ENCODE data around the gene PAMR1. TPM values are rescaled to one million over a fixed set of nuclear protein-coding genes. Genes with fewer than 3 reads are reported as not detected.

PAMR1 gene
- total and polyA plus RNA-seq, 10 of the 15 experiments (the other 5 are each of a cell fraction or from before 2014, with no cell fraction given): 0.04 TPM; not detected in 9

DNA sequence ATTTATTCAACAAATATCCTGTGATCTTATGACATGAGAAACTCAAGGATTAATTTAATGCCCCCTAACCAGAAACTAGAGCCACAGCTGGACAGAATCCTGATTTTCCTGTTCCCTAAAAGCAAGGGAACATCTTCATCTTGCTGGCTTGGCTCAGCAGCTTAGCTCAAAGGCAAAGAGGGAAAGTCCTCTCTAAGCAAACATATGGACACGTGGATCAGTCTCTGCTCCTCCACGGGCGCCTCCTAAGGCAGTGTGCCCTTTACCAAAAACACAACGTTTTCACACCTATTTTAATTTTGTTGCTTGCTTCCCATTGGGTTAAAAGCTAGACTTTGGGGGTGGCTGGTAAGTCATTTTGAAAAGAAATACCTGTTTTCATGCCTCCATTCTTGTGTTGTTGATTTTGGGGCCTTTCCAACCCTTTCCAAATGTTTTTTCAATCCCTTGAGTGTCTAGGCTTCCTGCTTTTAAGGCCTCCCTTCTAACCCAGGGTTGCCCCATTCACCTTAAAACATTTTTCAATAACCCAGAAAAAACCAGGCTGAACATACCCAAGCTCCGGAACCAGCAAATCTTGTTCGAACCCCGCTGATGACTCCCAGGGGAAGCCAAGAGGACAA, 121.5 kb downstream of the PAMR1 start:
- ATAC-seq: no peak
- no peaks in the 10 kb centered on the region for H3K36me3 ChIP-seq (ENCODE audit: control insufficient read depth in 2 of 2, insufficient read depth in 2 of 2, low read length in 1 of 2)
- no TSS peak for BruUV-seq (replicated peaks)
- 64% methylated on average over 7 of the region's 7 CpGs for WGBS (ENCODE audit: insufficient coverage, insufficient replicate concordance, low lambda C conversion rate, missing lambda C conversion rate)
- H4K20me1 ChIP-seq (ENCODE audit: control insufficient read depth, insufficient read depth): no peaks in the 10 kb centered on the region
- ChIA-PET POLR2A (interaction anchor here (0.7 kb wide), 1 partner anchor 488 kb away, joined by 3 read pairs; no protein-coding TSS in a partner anchor), CTCF (interaction anchor here (0.5 to 2.9 kb wide), 10 partner anchors 9 to 818 kb away, joined by 3 to 10 read pairs (median 4); partner anchors contain the start of genes APIP and PDHX), RAD21 (ENCODE audit: unreplicated experiment) (interaction anchor here (1.2 to 1.3 kb wide), 2 partner anchors 13 to 98 kb away, joined by 3 read pairs; no protein-coding TSS in a partner anchor), SMC1A (ENCODE audit: uncharacterized antibody, unreplicated experiment) (interaction anchor here (0.9 to 1.7 kb wide), 6 partner anchors 9 to 817 kb away, joined by 3 to 5 read pairs (median 4); no protein-coding TSS in a partner anchor)
- H3K9ac ChIP-seq (ENCODE audit: control insufficient read depth, insufficient read depth, low read length): no peak overlapping the region
- no peak overlapping the region for H3K4me3 ChIP-seq
- H3K27ac ChIP-seq (ENCODE audit: control insufficient read depth, insufficient read depth): no peak overlapping the region
- H3K79me2 ChIP-seq (ENCODE audit: control insufficient read depth, insufficient read depth, low read length): no peaks in the 10 kb centered on the region
- no peaks in the 10 kb centered on the region for H3K9me3 ChIP-seq (replicated peaks; ENCODE audit: control insufficient read depth, insufficient read depth, low read length)
- intact Hi-C loops (cut with micrococcal nuclease; ENCODE audit: unreplicated experiment) (no loop called here), in situ Hi-C loops (cut with MboI) (no loop called here)
- no peak for DNase-seq (ENCODE audit: low read depth, low spot score)
- H2AFZ ChIP-seq (ENCODE audit: control insufficient read depth, low read depth, low read length): no peak overlapping the region
- 0 out of 4 replicates have a peak, but pooled peaks cover 0 to 6% of the 10 kb centered on the region in 2 experiments for H3K27me3 ChIP-seq (replicated peaks in 1 of 2; ENCODE audit: control insufficient read depth in 2 of 2, insufficient read depth in 2 of 2, low read length in 1 of 2)
- no peaks in the 10 kb centered on the region for H3K4me1 ChIP-seq (ENCODE audit: control insufficient read depth, insufficient read depth, low read length)
- no peak for FAIRE-seq
- H3K4me2 ChIP-seq (ENCODE audit: control insufficient read depth, insufficient read depth): no peak overlapping the region
- no peak for TF ChIP-seq SPI1 (IDR thresholded peaks at IDR 0.05; ENCODE audit: borderline replicate concordance, insufficient read depth, low read depth, low read length)
- TF ChIP-seq, protein P1, sequence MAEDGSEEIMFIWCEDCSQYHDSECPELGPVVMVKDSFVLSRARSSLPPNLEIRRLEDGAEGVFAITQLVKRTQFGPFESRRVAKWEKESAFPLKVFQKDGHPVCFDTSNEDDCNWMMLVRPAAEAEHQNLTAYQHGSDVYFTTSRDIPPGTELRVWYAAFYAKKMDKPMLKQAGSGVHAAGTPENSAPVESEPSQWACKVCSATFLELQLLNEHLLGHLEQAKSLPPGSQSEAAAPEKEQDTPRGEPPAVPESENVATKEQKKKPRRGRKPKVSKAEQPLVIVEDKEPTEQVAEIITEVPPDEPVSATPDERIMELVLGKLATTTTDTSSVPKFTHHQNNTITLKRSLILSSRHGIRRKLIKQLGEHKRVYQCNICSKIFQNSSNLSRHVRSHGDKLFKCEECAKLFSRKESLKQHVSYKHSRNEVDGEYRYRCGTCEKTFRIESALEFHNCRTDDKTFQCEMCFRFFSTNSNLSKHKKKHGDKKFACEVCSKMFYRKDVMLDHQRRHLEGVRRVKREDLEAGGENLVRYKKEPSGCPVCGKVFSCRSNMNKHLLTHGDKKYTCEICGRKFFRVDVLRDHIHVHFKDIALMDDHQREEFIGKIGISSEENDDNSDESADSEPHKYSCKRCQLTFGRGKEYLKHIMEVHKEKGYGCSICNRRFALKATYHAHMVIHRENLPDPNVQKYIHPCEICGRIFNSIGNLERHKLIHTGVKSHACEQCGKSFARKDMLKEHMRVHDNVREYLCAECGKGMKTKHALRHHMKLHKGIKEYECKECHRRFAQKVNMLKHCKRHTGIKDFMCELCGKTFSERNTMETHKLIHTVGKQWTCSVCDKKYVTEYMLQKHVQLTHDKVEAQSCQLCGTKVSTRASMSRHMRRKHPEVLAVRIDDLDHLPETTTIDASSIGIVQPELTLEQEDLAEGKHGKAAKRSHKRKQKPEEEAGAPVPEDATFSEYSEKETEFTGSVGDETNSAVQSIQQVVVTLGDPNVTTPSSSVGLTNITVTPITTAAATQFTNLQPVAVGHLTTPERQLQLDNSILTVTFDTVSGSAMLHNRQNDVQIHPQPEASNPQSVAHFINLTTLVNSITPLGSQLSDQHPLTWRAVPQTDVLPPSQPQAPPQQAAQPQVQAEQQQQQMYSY (CRISPR knock-in tag; IDR thresholded peaks at IDR 0.05): no peak
- no peak for TF ChIP-seq TAF1 (IDR thresholded peaks at IDR 0.05; ENCODE audit: borderline replicate concordance, low read depth, low read length)
- TF ChIP-seq IKZF2 (IDR thresholded peaks at IDR 0.05): no peak
- no peak for TF ChIP-seq ZZZ3 (IDR thresholded peaks at IDR 0.05; ENCODE audit: control insufficient read depth, insufficient read length, low read depth)
- TF ChIP-seq, protein P2, sequence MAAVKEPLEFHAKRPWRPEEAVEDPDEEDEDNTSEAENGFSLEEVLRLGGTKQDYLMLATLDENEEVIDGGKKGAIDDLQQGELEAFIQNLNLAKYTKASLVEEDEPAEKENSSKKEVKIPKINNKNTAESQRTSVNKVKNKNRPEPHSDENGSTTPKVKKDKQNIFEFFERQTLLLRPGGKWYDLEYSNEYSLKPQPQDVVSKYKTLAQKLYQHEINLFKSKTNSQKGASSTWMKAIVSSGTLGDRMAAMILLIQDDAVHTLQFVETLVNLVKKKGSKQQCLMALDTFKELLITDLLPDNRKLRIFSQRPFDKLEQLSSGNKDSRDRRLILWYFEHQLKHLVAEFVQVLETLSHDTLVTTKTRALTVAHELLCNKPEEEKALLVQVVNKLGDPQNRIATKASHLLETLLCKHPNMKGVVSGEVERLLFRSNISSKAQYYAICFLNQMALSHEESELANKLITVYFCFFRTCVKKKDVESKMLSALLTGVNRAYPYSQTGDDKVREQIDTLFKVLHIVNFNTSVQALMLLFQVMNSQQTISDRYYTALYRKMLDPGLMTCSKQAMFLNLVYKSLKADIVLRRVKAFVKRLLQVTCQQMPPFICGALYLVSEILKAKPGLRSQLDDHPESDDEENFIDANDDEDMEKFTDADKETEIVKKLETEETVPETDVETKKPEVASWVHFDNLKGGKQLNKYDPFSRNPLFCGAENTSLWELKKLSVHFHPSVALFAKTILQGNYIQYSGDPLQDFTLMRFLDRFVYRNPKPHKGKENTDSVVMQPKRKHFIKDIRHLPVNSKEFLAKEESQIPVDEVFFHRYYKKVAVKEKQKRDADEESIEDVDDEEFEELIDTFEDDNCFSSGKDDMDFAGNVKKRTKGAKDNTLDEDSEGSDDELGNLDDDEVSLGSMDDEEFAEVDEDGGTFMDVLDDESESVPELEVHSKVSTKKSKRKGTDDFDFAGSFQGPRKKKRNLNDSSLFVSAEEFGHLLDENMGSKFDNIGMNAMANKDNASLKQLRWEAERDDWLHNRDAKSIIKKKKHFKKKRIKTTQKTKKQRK (IDR thresholded peaks at IDR 0.05; ENCODE audit: low read depth, low read length): no peak
- TF ChIP-seq, protein P3, sequence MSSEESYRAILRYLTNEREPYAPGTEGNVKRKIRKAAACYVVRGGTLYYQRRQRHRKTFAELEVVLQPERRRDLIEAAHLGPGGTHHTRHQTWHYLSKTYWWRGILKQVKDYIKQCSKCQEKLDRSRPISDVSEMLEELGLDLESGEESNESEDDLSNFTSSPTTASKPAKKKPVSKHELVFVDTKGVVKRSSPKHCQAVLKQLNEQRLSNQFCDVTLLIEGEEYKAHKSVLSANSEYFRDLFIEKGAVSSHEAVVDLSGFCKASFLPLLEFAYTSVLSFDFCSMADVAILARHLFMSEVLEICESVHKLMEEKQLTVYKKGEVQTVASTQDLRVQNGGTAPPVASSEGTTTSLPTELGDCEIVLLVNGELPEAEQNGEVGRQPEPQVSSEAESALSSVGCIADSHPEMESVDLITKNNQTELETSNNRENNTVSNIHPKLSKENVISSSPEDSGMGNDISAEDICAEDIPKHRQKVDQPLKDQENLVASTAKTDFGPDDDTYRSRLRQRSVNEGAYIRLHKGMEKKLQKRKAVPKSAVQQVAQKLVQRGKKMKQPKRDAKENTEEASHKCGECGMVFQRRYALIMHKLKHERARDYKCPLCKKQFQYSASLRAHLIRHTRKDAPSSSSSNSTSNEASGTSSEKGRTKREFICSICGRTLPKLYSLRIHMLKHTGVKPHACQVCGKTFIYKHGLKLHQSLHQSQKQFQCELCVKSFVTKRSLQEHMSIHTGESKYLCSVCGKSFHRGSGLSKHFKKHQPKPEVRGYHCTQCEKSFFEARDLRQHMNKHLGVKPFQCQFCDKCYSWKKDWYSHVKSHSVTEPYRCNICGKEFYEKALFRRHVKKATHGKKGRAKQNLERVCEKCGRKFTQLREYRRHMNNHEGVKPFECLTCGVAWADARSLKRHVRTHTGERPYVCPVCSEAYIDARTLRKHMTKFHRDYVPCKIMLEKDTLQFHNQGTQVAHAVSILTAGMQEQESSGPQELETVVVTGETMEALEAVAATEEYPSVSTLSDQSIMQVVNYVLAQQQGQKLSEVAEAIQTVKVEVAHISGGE (CRISPR knock-in tag; IDR thresholded peaks at IDR 0.05): no peak
- TF ChIP-seq CREB1 (IDR thresholded peaks at IDR 0.05; ENCODE audit: low read depth): no peak
- TF ChIP-seq, protein P4, sequence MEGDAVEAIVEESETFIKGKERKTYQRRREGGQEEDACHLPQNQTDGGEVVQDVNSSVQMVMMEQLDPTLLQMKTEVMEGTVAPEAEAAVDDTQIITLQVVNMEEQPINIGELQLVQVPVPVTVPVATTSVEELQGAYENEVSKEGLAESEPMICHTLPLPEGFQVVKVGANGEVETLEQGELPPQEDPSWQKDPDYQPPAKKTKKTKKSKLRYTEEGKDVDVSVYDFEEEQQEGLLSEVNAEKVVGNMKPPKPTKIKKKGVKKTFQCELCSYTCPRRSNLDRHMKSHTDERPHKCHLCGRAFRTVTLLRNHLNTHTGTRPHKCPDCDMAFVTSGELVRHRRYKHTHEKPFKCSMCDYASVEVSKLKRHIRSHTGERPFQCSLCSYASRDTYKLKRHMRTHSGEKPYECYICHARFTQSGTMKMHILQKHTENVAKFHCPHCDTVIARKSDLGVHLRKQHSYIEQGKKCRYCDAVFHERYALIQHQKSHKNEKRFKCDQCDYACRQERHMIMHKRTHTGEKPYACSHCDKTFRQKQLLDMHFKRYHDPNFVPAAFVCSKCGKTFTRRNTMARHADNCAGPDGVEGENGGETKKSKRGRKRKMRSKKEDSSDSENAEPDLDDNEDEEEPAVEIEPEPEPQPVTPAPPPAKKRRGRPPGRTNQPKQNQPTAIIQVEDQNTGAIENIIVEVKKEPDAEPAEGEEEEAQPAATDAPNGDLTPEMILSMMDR (IDR thresholded peaks at IDR 0.05 in 2 of 3, conservative IDR thresholded peaks at IDR 0.05 in 1 of 3; ENCODE audit: control insufficient read depth in 2 of 3, extremely low read depth in 1 of 3, insufficient read depth in 1 of 3, low read depth in 3 of 3, low read length in 3 of 3): no peak
